HG03135 (cell line): ENCODE results near the gene RELL2.

Experiments used
- ATAC-seq: cut with Tn5 transposase; IDR thresholded peaks from one replicate; pipeline ENCODE4 v1.9.1; 2021; ENCODE audit warnings: mild to moderate bottlenecking, moderate library complexity; ENCODE audit not compliant: unreplicated experiment

Gene RELL2

DNA sequence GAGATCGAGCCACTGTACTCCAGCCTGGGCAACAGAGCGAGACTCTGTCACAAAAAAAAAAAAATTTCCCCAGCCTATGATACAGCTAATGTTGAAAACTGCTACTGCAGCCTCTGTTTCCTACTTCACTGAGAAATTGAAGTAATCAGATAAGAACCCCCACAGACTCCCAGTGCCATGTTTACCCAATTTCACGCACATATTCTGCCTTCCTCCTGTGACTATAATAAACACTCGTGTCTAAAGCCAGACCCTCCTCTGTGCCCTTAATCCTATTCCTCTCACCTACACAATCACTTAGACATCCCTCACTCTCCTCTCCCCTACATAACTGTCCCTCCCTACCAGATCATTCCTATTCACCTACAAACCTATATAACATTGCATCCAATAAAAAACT lies 38.9 kb downstream of the RELL2 start:
- ATAC-seq = no peak

DNA sequence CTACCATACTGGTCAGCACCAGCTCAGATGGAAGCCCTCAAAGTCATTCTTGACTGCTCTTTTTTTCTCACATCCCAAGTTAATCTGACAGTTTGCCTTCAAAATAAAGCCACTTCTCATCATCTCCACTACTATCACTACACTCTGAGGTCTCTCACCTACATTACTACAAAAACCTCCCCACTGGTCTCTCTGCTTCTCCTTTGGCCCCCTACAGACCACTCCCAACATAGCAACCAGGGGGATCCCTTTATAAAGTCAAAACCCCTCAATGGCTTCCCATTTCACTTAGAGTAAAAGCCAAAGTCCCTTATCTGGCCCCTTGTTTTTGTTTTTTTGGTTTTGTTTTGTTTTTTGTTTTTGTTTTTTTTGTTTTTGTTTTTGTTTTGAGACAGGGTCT lies 40.6 kb downstream of the RELL2 start:
- no peak for ATAC-seq

DNA sequence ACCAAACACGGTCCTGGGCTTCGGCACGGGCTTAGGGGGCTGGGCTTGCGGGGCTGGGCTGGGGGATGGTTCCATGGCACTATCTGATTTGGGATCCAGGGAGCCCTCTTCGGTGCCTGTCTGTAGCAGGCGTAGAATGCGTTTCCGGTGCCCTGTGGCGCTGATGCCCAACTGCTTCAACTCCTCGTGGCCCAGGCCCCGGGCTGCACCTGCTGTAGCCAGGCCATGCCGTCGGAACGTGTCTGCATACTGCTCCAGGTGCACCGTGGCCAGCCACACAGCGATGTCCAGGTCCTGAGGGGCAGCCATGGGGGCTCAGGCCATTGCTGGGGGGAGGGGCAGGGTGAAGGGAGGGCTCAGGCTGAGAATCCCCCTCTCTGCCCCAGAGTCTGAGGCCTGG lies 43.4 kb downstream of the RELL2 start:
- no peak for ATAC-seq

DNA sequence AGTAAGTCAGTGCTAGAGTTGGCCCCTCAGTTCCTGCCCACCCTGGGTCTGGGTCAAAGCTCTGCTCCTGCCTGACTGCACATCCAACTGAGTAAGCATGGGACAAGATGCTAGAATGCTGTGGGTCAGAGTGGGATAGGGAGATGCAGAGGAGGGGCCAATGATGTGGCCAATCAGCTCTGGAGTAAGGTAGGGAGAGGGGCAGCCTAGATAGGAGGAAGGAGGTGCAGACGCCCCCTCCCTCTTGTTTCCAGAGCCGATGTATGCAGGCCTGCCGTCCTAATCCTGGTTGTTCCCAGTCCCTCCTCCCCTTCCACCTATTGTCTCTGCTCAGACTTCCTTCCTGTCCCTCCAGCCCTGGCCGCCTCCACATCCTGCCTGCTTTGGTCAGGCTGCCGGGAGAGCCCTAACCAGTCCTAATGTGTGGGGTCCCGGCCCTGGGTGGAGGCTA lies 44.0 kb downstream of the RELL2 start:
- ATAC-seq = no peak

DNA sequence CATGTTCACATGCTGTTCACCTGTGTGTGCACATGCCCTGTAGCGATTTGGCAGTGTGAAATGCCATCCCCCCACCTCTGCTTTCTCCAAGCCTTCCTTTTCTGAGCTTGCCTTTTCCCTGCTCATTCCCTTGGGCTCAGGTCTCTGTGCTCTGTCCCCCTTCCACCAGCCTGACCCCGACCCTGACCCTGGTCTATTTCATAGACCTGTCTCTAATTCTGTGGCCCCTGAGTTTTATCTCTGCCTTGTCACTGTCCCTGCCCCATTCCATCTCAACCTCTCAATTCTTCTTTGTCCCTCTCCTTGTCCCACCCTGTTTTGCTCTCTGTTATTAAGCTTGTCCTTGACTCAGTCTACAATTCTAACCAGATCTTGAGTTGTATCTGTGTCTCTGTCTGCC lies 44.5 kb downstream of the RELL2 start:
- ATAC-seq = no peak

DNA sequence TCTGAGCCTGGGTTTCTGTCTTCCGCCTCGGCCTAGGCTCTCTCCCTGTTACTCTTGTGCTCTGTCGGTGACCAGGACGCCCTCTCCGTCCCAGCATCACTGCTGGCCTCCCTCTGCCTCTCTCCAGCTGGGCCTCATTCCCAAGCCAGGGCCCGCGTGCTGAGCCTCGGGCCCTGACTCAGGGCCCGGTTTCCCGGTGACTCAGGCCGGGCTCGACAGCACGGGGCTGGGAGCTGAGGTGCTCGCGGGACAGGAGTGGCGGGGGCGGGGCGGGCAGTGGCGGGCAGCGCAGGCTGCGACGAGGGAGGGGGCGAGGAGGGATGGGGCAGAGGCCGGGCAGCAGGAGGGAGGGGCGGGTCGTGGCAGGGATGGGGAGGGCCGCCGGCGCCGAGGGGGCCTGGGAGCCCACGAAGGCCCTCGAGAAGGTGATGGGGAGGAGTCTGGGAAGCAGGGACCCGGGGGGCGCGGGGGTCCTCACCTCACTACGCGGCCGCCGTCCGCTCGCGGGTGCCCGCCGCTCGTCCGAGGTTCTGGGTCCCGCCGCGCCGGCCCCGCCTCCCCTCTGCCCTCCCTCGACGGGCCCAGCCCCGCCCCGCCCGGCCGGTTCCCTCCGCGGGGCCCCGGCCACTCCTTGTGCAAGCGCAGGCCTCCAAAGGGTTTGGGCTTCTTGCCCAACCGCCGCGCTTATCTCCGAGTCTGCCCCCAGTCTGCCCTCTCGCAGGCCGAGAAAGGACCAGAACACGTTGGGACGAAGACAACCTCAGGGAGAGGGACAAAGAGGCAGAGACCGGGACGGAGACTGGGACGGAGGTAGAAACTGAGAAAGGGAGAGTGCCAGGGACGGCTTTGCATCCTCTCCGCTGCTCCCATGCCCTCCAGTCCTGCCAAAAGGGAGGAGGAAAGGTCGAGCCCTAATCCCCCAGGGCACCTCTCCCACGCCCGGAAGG lies 45.2 kb downstream of the RELL2 start, which contains the start of gene ARAP3:
Gene ARAP3 (minus strand): TSS at position 536 of the 947 bp plus-strand sequence. CDS start 1,744 bp downstream, outside the sequence.
- no peak for ATAC-seq

DNA sequence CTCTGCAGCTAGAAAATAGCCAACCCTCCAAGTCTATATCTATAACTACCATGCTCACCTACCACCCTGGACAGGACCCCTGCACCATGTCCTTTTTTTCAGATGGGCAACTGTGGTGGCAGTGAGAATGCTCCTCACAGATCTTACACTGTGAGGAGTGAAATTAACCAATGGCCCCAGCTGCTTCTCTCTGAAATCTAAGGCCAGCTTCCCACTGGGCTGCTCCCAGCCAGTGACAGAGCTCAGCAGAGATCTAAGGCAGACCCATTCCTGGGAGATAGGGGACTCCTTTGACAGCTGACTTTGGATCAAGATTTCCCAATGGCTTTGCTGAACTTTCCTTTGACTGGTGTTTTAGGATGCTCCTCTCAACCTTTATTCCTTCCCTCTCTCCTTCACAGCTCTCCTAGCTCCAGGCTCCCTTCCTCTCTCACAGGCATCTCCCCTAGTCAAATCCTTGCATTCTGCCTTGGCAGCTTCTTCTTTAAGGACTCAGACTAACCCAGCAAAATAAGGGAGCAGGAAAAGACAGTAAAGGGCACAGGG lies 46.9 kb downstream of the RELL2 start:
- ATAC-seq = no peak

DNA sequence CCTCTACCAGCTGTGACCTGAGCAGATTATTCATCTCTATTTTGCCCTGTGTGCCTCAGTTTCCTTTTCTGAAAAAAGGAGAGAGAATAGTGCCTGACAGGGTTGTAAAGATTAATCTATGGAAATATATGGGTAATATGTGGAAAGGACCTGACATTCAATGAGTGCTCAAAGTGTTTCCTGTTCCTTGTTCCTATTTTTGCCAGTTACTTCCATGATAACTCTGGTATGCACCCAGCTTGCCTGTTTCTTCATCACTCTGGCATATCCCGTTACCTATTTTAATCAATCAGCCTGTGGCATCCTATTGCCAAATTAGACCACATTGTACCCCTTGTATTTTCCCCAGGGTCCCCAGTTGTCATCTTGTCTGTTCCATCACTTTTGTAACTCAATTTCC lies 48.8 kb downstream of the RELL2 start:
- no peak for ATAC-seq

DNA sequence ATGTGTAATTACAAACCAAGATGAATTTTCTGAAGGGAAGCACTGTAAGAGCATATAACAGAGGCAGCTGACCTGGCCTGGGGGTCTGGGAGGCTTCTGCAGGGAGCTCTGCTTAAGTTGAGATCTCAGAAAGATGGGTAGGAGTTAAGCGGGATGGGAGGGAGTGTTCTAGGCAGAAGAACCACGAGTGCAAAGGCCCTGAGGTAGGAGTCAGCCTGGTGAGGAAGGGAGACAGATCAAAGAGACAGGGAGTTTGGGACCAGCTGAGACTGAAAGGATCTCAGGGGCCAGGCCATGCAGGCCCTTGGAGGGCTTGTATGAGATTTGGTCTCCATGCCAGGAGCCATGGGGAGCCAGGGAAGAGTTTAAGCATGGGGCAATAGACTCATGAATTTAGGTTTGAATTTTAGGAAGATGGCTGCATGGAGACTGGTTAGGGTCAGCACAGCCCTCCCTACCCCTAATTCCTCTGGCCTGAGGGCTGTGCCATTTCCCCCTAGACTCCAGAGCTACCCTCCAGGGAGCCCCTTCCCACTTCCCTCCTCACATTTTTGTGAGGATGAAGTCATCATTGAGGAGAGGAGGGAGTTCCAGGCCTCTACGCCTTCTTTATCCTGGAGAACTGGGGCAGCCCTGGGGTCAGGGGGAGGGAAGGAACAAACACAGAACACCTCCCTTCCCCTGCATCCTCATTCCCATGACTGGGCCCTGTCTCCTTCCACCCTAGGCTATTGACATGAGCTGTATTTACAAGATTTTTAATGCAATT lies 50.0 kb downstream of the RELL2 start:
- no peak for ATAC-seq
